Liver (tissue), 9 donors: ENCODE results near the gene VRK2. TPM values are rescaled to one million over a fixed set of nuclear protein-coding genes. Genes with fewer than 3 reads are reported as not detected.

Source experiments
- DNase-seq: peaks from one replicate; pipeline ENCODE4 v3.0.0-alpha.2; 2017; ENCODE audit warnings: low spot score
- H3K27ac ChIP-seq, 2 donors: one replicate each; pipeline ENCODE4 v1.7.0; 2013; ENCODE audit warnings: inconsistent platforms in 2 of 2, low read length in 2 of 2, control low read depth in 1 of 2, low read depth in 1 of 2, mild to moderate bottlenecking in 1 of 2
- H3K27me3 ChIP-seq, 4 donors: one replicate each; pipeline versions ENCODE4 v1.6.1 to v1.7.0; 2013; ENCODE audit warnings: low read length in 3 of 4, inconsistent platforms in 1 of 4, mild to moderate bottlenecking in 1 of 4, moderate library complexity in 1 of 4; ENCODE audit not compliant: control insufficient read depth in 4 of 4, insufficient read depth in 4 of 4
- H3K36me3 ChIP-seq, 4 donors: one replicate each; pipeline versions ENCODE4 v1.6.1 to v1.7.0; 2013; ENCODE audit warnings: low read length in 3 of 4, mild to moderate bottlenecking in 3 of 4, low read depth in 1 of 4, moderate library complexity in 1 of 4; ENCODE audit not compliant: control insufficient read depth in 4 of 4, insufficient read depth in 3 of 4
- H3K4me1 ChIP-seq, 4 donors: one replicate each; pipeline versions ENCODE4 v1.6.1 to v1.7.0; 2013; ENCODE audit warnings: low read length in 3 of 4, mild to moderate bottlenecking in 3 of 4, moderate library complexity in 1 of 4; ENCODE audit not compliant: control insufficient read depth in 4 of 4, insufficient read depth in 4 of 4
- H3K4me3 ChIP-seq, 3 donors: one replicate each; pipeline versions ENCODE4 v1.6.1 to v1.7.0; 2013; ENCODE audit warnings: low read length in 3 of 3, control low read depth in 1 of 3, low read depth in 1 of 3, mild to moderate bottlenecking in 1 of 3
- H3K9ac ChIP-seq, 2 donors: one replicate each; pipeline ENCODE4 v1.7.0; 2013; ENCODE audit warnings: low read length in 2 of 2, mild to moderate bottlenecking in 2 of 2, moderate library complexity in 2 of 2, control low read depth in 1 of 2, low read depth in 1 of 2
- H3K9me3 ChIP-seq, 4 donors: one replicate each; pipeline versions ENCODE4 v1.6.1 to v1.7.0; 2013; ENCODE audit warnings: low read length in 3 of 4; ENCODE audit not compliant: control insufficient read depth in 4 of 4
- ATF3 ChIP-seq: IDR thresholded peaks from 2 replicates; pipeline ENCODE4 v1.6.1; 2016; ENCODE audit warnings: antibody characterized with exemption
- CTCF ChIP-seq: fragments of 150-350 bp; IDR thresholded peaks from 2 replicates; pipeline ENCODE4 v1.5.1; 2017; ENCODE audit warnings: improper control_type of control experiment, low read depth, low read length; ENCODE audit not compliant: missing input control
- EGR1 ChIP-seq, 2 donors: IDR thresholded peaks; 2 replicates each; pipeline ENCODE4 v1.6.1; 2016 to 2018; ENCODE audit warnings: antibody characterized with exemption in 2 of 2, low read depth in 2 of 2
- FOXA1 ChIP-seq: IDR thresholded peaks from 2 replicates; pipeline ENCODE4 v1.6.1; 2016; ENCODE audit warnings: antibody characterized with exemption
- FOXA2 ChIP-seq: IDR thresholded peaks from 2 replicates; pipeline ENCODE4 v1.6.1; 2016; ENCODE audit warnings: antibody characterized with exemption
- GABPA ChIP-seq, 2 donors: IDR thresholded peaks in 1 of 2; conservative IDR thresholded peaks in 1 of 2; 2 replicates each; pipeline ENCODE4 v1.6.1; 2016; ENCODE audit warnings: antibody characterized with exemption in 2 of 2, mild to moderate bottlenecking in 1 of 2, moderate library complexity in 1 of 2
- HNF4A ChIP-seq, 2 donors: conservative IDR thresholded peaks; 2 replicates each; pipeline ENCODE4 v1.6.1; 2016; ENCODE audit warnings: antibody characterized with exemption in 2 of 2, mild to moderate bottlenecking in 2 of 2
- HNF4G ChIP-seq: IDR thresholded peaks from 2 replicates; pipeline ENCODE4 v1.6.1; 2016; ENCODE audit warnings: antibody characterized with exemption
- JUND ChIP-seq, 2 donors: IDR thresholded peaks; 2 replicates each; pipeline ENCODE4 v1.6.1; 2016; ENCODE audit warnings: antibody characterized with exemption in 2 of 2
- MAX ChIP-seq: IDR thresholded peaks from 2 replicates; pipeline ENCODE4 v1.6.1; 2016; ENCODE audit warnings: antibody characterized with exemption
- NR2F2 ChIP-seq: IDR thresholded peaks from 2 replicates; pipeline ENCODE4 v1.6.1; 2016; ENCODE audit warnings: antibody characterized with exemption
- RAD21 ChIP-seq, 2 donors: IDR thresholded peaks; 2 replicates each; pipeline ENCODE4 v1.6.1; 2016; ENCODE audit warnings: antibody characterized with exemption in 2 of 2, mild to moderate bottlenecking in 2 of 2
- REST ChIP-seq: IDR thresholded peaks from 2 replicates; pipeline ENCODE4 v1.6.1; 2016; ENCODE audit warnings: antibody characterized with exemption, mild to moderate bottlenecking
- RXRA ChIP-seq, 2 donors: IDR thresholded peaks; 2 replicates each; pipeline ENCODE4 v1.6.1; 2017 to 2018; ENCODE audit warnings: antibody characterized with exemption in 2 of 2, mild to moderate bottlenecking in 1 of 2
- TAF1 ChIP-seq: conservative IDR thresholded peaks from 2 replicates; pipeline ENCODE4 v1.6.1; 2016; ENCODE audit warnings: antibody characterized with exemption, mild to moderate bottlenecking
- YY1 ChIP-seq: IDR thresholded peaks from 2 replicates; pipeline ENCODE4 v1.6.1; 2016; ENCODE audit warnings: antibody characterized with exemption, mild to moderate bottlenecking
- ZBTB33 ChIP-seq: IDR thresholded peaks from 2 replicates; pipeline ENCODE4 v1.6.1; 2016; ENCODE audit warnings: antibody characterized with exemption
- WGBS: extraction: QIAGEN DNeasy Blood & Tissue Kit; methylation state at CpG from one replicate; pipeline ENCODE4 v1.1.7; 2013; 5-methylcytosine and 5-hydroxymethylcytosine counted together
- polyA plus RNA-seq, 2 donors: library from polyadenylated mRNA; stranded (reverse) in 1 of 2; unstranded in 1 of 2; fragments of 200-250 nt in 1 of 2; fragments of >200 nt in 1 of 2; fragmentation: Nextera tagmentation in 1 of 2; extraction: Ambion mirVana in 1 of 2; gene quantifications; one replicate each; pipeline versions ENCODE4 v1.2.1 to v1.2.3, GENCODE V29; 2013 to 2015
- total RNA-seq, 2 donors: library from RNA; depleted of rRNA; stranded (reverse); fragments of >200 nt; gene quantifications; one replicate each; pipeline ENCODE4 v1.2.3, GENCODE V29; 2014
- donor health status: healthy.
- donor health status: healthy.
- donor health status: healthy.
- donor health status: healthy.
- donor health status: healthy.

VRK2 gene
- total and polyA plus RNA-seq, 4 donors, result 5.4 to 17.3 (median 8.5) TPM

- Histone ChIP-seq H3K27ac (peak overlapping the region; percentile 87 to 93), H3K27me3 (no peaks in the 10 kb centered on the region), H3K9me3 (no peaks in the 10 kb centered on the region), H3K4me1 (peaks cover 0 to 14% (median 3%) of the 10 kb centered on the region in 4 donors), H3K4me3 (peak overlapping the region; percentile 79 to 95 (median 85)), H3K36me3 (peaks cover 0 to 4% (median 0%) of the 10 kb centered on the region in 4 donors), H3K9ac (peak overlapping the region; percentile 14 to 17)
- WGBS, result 33% methylated on average over 13 of the region's 13 CpGs
- TF ChIP-seq EGR1 (IDR thresholded peaks at IDR 0.05; ENCODE audit: low read depth in 2 of 2) (no peak), YY1 (no peak), HNF4G (no peak), MAX (no peak), TAF1 (no peak), JUND (IDR thresholded peaks at IDR 0.05) (no peak), NR2F2 (no peak), ZBTB33 (no peak), HNF4A (conservative IDR thresholded peaks at IDR 0.05) (no peak), FOXA1 (no peak), REST (no peak), RAD21 (IDR thresholded peaks at IDR 0.05) (no peak), RXRA (IDR thresholded peaks at IDR 0.05) (no peak), CTCF (no peak), FOXA2 (no peak), ATF3 (no peak), GABPA (IDR thresholded peaks at IDR 0.05 in 1 of 2, conservative IDR thresholded peaks at IDR 0.05 in 1 of 2) (no peak)
- no peak for DNase-seq
Measured at GRCh38 chr2:58047373-58047935, 848 bp downstream of the VRK2 start.
